Measurements from ENCODE around the gene CADM2.
"Not testable (repeated sequence)": the region's sequence is repeated elsewhere in the genome, so short reads cannot be mapped to it uniquely, and the experiment has no call there.

Gene CADM2

GRCh38 chr3:85481411-85482212, 522.8 kb downstream of the CADM2 start:
- Histone ChIP-seq H3K27me3 (ENCODE audit: control insufficient read depth, insufficient read depth, low read length) (no peaks in the 10 kb centered on the region), H3K4me1 (ENCODE audit: control insufficient read depth, insufficient read depth, low read length) (no peaks in the 10 kb centered on the region), H3K27ac (ENCODE audit: low read depth, low read length) (no peak overlapping the region), H3K36me3 (ENCODE audit: control insufficient read depth, insufficient read depth, low read length) (no peaks in the 10 kb centered on the region), H3K9ac (ENCODE audit: low read length) (no peak overlapping the region), H3K4me3 (ENCODE audit: low read length) (no peak overlapping the region)

DNA sequence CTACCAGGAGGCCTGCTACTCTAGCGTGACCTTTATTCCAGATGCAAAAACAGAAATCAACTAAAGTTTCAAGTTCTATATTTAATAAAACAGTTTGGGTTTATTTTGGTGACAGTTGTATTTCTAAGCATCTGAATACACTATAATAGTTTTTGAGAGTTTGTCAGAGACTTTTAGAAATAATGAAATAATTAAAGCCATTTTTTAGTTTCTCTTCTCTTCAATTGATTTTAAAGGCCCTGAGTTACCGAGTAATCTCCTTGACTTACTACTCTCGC, 523.4 kb downstream of the CADM2 start:
- Histone ChIP-seq H3K36me3 (ENCODE audit: control insufficient read depth, insufficient read depth, low read length) (no peaks in the 10 kb centered on the region), H3K27me3 (ENCODE audit: control insufficient read depth, insufficient read depth, low read length) (no peaks in the 10 kb centered on the region), H3K9ac (ENCODE audit: low read length) (no peak overlapping the region), H3K4me1 (ENCODE audit: control insufficient read depth, insufficient read depth, low read length) (no peaks in the 10 kb centered on the region), H3K27ac (ENCODE audit: low read depth, low read length) (no peak overlapping the region), H3K4me3 (ENCODE audit: low read length) (no peak overlapping the region)

DNA sequence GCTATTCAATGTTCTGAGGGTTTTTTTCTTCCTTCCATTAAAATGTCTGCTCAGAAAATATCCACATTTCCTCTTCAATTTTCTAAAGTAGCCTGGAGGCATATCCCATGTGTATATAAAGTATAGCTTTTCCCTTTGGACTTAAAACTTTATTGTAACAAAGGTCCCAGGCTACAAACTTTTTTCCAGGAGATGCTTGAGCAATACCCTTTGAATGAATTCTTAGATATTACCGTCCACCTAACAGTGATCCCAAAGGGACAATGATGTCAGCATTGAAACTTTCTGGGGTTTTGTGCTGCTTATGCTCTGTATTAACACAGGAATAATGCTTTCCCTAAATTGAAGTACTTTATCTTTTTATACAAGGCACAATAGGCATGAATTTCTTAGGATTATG, 525.2 kb downstream of the CADM2 start:
- Histone ChIP-seq H3K9ac (ENCODE audit: low read length) (no peak overlapping the region), H3K4me3 (ENCODE audit: low read length) (no peak overlapping the region), H3K27ac (ENCODE audit: low read depth, low read length) (no peak overlapping the region), H3K4me1 (ENCODE audit: control insufficient read depth, insufficient read depth, low read length) (no peaks in the 10 kb centered on the region), H3K36me3 (ENCODE audit: control insufficient read depth, insufficient read depth, low read length) (no peaks in the 10 kb centered on the region), H3K27me3 (ENCODE audit: control insufficient read depth, insufficient read depth, low read length) (no peaks in the 10 kb centered on the region)

DNA sequence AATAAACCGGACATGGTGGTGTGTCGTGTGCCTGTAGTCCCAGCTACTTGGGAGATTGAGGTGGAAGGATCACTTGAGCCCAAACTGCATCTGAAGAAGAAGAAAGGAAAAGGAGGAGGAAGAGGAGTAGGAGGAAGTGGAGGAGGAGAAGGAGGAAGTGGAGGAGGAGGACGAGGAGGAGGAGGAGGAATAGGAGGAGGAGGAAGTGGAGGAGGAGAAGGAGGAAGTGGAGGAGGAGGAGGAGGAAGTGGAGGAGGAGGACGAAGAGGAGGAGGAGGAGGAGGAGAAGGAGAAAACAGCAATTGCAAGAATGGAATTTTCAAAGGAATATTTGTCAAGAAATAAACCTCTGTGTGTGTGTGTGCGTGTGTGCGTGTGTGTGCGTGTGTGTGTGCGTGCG, 528.6 kb downstream of the CADM2 start:
- Histone ChIP-seq H3K27ac (ENCODE audit: low read depth, low read length) (no peak overlapping the region), H3K4me3 (ENCODE audit: low read length) (no peak overlapping the region), H3K9ac (ENCODE audit: low read length) (no peak overlapping the region), H3K4me1 (ENCODE audit: control insufficient read depth, insufficient read depth, low read length) (no peaks in the 10 kb centered on the region), H3K36me3 (ENCODE audit: control insufficient read depth, insufficient read depth, low read length) (no peaks in the 10 kb centered on the region), H3K27me3 (ENCODE audit: control insufficient read depth, insufficient read depth, low read length) (no peaks in the 10 kb centered on the region)

DNA sequence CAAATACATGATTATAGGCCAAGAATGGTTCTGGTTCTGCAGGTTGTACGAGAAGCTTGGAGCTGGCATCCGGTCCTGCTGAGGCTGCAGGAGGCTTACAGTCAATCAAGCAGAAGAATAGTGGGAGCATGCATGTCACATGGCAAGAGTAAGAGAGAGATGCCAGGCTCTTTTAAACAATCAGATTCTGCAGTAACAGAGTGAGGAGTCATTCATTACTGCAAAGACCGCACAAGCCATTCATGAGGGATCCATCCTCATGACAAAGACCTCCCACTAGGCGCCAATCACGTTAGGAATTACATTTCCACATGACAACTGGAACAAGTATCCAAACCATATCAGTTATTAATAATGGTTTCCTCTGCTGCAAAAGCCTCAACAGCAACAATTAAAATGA, 536.8 kb downstream of the CADM2 start:
- Histone ChIP-seq H3K27ac (ENCODE audit: low read depth, low read length) (no peak overlapping the region), H3K4me1 (ENCODE audit: control insufficient read depth, insufficient read depth, low read length) (no peaks in the 10 kb centered on the region), H3K27me3 (ENCODE audit: control insufficient read depth, insufficient read depth, low read length) (no peaks in the 10 kb centered on the region), H3K4me3 (ENCODE audit: low read length) (no peak overlapping the region), H3K9ac (ENCODE audit: low read length) (no peak overlapping the region), H3K36me3 (ENCODE audit: control insufficient read depth, insufficient read depth, low read length) (no peaks in the 10 kb centered on the region)

- Histone ChIP-seq H3K9ac (ENCODE audit: low read length) (no peak overlapping the region), H3K4me3 (ENCODE audit: low read length) (no peak overlapping the region), H3K27me3 (ENCODE audit: control insufficient read depth, insufficient read depth, low read length) (no peaks in the 10 kb centered on the region), H3K27ac (ENCODE audit: low read depth, low read length) (no peak overlapping the region), H3K4me1 (ENCODE audit: control insufficient read depth, insufficient read depth, low read length) (no peaks in the 10 kb centered on the region), H3K36me3 (ENCODE audit: control insufficient read depth, insufficient read depth, low read length) (no peaks in the 10 kb centered on the region)
Observed at GRCh38 chr3:85498177-85498576, 539.4 kb downstream of the CADM2 start.

DNA sequence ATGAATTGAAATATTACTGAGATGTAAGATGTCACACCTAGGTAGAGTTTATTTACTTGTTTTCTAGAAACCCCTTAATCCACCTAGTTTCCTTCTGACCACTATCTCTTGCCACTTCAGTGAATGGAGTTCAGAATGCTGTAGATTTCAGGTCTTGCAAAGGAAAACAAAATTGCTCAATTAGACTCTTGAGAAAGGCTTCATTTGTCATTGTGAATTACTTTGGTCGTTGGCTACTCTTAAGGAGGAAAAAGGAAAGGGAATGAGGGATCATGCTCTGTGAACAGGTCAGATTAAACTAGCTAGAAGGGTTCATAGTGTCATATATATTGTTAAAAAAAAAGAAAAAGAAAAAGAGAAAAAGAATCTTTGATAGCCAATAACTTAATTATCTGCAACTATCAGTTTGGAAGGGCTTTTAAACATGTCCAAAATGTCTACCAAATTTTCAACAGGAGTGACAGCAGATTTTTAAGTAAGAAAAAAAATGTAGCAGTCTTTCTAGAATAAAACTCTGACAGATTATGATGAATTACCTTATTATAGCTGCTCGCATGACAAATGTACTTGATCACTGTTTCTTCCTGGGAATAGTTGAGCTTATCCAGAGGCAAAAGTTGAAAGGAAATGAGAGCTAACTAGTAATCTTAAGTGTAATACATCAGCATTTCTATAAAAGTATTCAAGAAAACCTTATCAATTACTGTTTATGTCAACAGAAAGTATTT, 543.5 kb downstream of the CADM2 start:
- H3K4me3 ChIP-seq (ENCODE audit: low read length): no peak overlapping the region
- H3K9ac ChIP-seq (ENCODE audit: low read length): no peak overlapping the region
- no peaks in the 10 kb centered on the region for H3K4me1 ChIP-seq (ENCODE audit: control insufficient read depth, insufficient read depth, low read length)
- H3K27ac ChIP-seq (ENCODE audit: low read depth, low read length): no peak overlapping the region
- no peaks in the 10 kb centered on the region for H3K27me3 ChIP-seq (ENCODE audit: control insufficient read depth, insufficient read depth, low read length)
- no peaks in the 10 kb centered on the region for H3K36me3 ChIP-seq (ENCODE audit: control insufficient read depth, insufficient read depth, low read length)

GRCh38 chr3:85504129-85504784, 545.5 kb downstream of the CADM2 start:
- not testable (repeated sequence) for H3K27ac ChIP-seq (ENCODE audit: low read depth, low read length); H3K4me1 ChIP-seq (ENCODE audit: control insufficient read depth, insufficient read depth, low read length); H3K4me3 ChIP-seq (ENCODE audit: low read length); H3K9ac ChIP-seq (ENCODE audit: low read length); H3K27me3 ChIP-seq (ENCODE audit: control insufficient read depth, insufficient read depth, low read length); H3K36me3 ChIP-seq (ENCODE audit: control insufficient read depth, insufficient read depth, low read length)

DNA sequence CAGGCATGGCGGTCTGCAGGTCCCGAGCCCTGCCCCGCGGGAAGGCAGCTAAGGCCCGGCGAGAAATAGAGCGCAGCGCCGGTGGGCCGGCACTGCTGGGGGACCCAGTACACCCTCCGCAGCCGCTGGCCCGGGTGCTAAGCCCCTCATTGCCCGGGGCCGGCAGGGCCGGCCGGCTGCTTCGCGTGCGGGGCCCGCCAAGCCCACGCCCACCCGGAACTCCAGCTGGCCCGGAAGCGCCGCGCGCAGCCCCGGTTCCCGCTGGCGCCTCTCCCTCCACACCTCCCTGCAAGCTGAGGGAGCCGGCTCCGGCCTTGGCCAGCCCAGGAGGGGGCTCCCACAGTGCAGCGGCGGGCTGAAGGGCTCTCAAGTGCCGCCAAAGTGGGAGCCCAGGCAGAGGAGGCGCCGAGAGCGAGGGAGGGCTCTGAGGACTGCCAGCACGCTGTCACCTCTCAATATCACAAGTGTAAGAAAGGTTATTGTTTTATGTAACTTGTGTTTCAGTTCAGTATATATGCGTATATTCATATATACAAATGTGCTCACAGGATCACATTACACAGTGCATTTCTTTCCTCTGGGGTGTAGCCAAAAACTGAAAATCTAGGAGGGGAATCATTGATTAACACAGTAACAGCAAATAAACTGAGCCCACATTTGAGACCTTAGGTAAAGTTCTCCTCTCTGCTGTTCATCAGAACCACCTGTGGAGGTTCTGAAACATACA, 546.2 kb downstream of the CADM2 start:
- H3K4me3 ChIP-seq (ENCODE audit: low read length); H3K27ac ChIP-seq (ENCODE audit: low read depth, low read length); H3K9ac ChIP-seq (ENCODE audit: low read length); H3K36me3 ChIP-seq (ENCODE audit: control insufficient read depth, insufficient read depth, low read length); H3K4me1 ChIP-seq (ENCODE audit: control insufficient read depth, insufficient read depth, low read length); H3K27me3 ChIP-seq (ENCODE audit: control insufficient read depth, insufficient read depth, low read length): not testable (repeated sequence)

GRCh38 chr3:85507052-85507451, 548.3 kb downstream of the CADM2 start:
- H3K4me1 ChIP-seq (ENCODE audit: control insufficient read depth, insufficient read depth, low read length); H3K36me3 ChIP-seq (ENCODE audit: control insufficient read depth, insufficient read depth, low read length); H3K4me3 ChIP-seq (ENCODE audit: low read length); H3K27ac ChIP-seq (ENCODE audit: low read depth, low read length); H3K27me3 ChIP-seq (ENCODE audit: control insufficient read depth, insufficient read depth, low read length); H3K9ac ChIP-seq (ENCODE audit: low read length): not testable (repeated sequence)

GRCh38 chr3:85508659-85509058, 549.9 kb downstream of the CADM2 start:
- H3K4me1 ChIP-seq (ENCODE audit: control insufficient read depth, insufficient read depth, low read length): no peaks in the 10 kb centered on the region
- no peaks in the 10 kb centered on the region for H3K36me3 ChIP-seq (ENCODE audit: control insufficient read depth, insufficient read depth, low read length)
- H3K4me3 ChIP-seq (ENCODE audit: low read length): no peak overlapping the region
- no peaks in the 10 kb centered on the region for H3K27me3 ChIP-seq (ENCODE audit: control insufficient read depth, insufficient read depth, low read length)
- no peak overlapping the region for H3K9ac ChIP-seq (ENCODE audit: low read length)
- no peak overlapping the region for H3K27ac ChIP-seq (ENCODE audit: low read depth, low read length)

GRCh38 chr3:85516146-85516545, 557.4 kb downstream of the CADM2 start:
- H3K4me3 ChIP-seq (ENCODE audit: low read length): no peak overlapping the region
- no peaks in the 10 kb centered on the region for H3K27me3 ChIP-seq (ENCODE audit: control insufficient read depth, insufficient read depth, low read length)
- no peak overlapping the region for H3K9ac ChIP-seq (ENCODE audit: low read length)
- no peaks in the 10 kb centered on the region for H3K36me3 ChIP-seq (ENCODE audit: control insufficient read depth, insufficient read depth, low read length)
- H3K27ac ChIP-seq (ENCODE audit: low read depth, low read length): no peak overlapping the region
- no peaks in the 10 kb centered on the region for H3K4me1 ChIP-seq (ENCODE audit: control insufficient read depth, insufficient read depth, low read length)
